OCI-M2 (cell line): ENCODE results near the gene ANKFN1.
"Not testable (repeated sequence)": the region's sequence is repeated elsewhere in the genome, so short reads cannot be mapped to it uniquely, and the experiment has no call there.

ENCODE experiments used
- DNase-seq: peaks from one replicate; lab custom pipeline; 2025; ENCODE audit not compliant: unreplicated experiment; lab: John Stamatoyannopoulos, UW

Gene ANKFN1

DNA sequence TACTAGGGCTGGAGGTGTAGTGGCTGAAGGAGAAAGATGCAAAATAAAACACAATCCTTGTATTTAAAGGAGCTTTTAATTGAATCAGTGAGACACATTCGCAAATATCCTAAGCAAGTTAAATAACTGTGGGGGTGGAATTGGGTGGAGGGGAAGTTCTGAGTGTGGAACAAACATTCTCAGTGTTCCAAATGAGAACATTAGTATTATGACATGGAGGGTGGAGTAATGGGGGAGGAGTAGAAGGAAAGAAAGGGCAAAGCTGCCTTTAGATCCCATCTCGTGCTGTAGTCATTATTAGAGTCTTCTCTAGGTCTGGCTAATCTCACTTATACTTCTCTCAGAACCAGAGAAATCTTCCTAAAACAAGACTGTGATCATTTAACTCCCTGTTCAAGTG is 169.7 kb downstream of the ANKFN1 start:
- DNase-seq: no peak

DNA sequence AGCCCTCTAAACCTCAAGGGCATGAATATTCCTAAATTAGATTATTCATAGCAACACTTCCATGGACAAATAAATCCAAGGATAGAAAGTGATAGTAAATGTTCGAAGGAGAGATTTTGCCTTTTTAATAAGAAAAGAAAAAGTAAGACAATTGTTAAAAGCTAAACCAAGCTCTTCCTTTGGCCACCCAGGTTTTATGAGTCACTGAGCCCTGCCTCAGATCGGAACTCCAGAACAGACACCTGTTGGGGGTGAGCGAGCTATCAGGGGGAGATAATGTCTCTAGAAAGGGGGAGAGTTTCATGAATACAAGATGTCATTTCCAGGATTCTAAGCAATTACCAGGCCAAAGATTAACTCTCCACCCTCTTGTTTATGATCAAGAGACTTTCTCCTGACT is 171.4 kb downstream of the ANKFN1 start:
- no peak for DNase-seq

DNA sequence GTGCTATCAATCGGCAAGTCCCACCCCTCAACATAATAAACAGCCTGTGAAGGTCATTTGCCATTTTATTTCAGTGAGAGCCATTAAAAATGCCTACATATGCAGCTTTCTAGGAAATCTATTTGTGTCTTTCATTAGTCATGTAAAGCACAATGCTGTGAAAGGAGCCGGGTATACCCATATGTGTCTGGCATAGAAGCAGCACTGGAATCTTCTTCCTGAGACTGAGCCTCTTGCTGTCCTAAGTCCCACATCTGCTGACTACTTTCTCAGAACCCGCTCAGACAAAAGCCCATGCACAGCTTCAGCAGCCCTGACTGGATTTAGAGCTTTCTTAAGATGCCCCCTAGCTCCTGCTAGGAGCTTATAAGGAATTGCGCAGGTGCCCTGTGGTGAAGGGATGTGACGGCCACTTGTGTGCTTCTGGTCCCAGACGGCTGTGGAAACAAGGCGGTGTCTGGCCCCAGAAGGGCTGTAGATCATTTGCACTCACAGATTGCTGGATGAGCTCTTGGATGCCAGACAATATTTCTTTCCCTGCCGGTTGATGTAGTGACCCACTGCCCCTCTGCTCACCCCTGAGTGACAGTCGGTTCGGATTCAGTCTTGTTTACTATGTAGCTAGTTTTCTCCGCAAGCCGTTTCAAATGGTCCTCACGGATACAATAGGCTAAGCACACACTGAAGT is 172.2 kb downstream of the ANKFN1 start:
- no peak for DNase-seq

DNA sequence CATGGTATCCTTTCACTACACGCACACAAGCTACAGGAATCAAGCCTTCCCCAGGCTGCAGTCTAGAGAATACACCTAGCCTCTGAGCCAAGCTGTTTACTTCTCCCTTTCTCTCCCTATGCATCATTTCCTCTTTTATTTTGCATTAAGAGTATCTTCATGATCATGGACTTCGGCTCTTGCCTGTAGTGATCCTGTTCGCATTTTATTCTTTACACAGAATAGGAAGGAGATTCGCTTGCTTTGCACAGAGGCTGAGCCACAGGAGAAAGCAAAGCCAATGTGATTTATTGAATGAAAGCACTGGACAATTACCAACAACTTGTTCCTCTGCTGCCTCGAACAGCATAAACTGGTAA is 172.7 kb downstream of the ANKFN1 start:
- DNase-seq: no peak

DNA sequence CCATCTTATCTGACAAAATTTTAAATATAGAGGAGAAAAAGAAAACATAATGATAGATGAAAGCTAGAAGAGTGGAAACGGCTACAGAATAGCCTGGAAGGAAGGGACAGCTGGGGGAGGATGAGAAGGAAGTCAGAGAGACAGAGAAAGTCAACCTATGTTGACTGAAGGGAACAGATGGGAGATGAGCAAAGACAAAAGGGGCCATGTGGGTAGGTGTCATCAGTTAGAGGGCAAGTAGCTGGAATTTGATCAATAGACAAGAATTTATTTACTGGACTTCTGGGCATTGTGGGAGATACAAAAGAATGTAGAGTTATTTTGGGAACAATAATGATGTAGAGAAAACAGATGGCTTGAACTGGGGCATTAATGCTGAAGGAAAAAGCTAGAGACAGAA is 194.4 kb downstream of the ANKFN1 start:
- no peak for DNase-seq

DNA sequence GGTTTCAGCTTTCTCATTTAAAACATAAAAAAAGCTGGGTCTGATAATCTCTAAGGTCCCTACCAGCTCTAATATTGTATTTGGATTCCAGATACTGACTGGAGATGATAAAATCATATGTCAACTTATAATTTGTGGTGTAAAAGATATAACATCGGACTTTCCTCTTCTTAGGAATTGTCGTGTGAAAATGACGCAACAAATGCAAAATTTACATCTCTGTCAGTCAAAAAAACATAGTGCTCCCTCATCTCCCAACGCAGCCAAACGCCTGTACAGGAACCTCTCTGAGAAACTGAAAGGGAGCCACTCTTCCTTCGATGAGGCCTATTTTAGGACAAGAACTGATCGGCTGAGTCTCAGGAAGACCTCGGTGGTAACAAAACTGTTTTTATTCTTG is 197.3 kb downstream of the ANKFN1 start:
- no peak for DNase-seq

DNA sequence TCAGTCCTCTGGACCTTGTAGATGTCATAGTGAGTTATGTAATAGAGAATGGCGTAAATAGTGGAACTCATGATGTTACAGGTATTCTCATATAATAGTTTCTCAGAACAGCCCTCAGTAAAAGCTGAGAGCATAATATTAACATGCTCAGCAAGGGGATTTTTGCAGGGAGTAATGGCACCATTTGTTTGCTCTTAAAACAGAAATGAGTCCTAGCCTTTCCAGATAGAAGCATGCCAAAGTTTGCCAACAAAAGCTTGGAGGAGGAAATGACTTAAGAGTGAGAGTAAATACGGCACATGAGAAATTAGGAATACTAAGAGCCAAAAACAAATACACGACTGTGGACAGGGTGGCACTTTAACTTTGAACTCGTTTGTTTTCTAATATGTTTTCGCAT is 198.4 kb downstream of the ANKFN1 start:
- no peak for DNase-seq

DNA sequence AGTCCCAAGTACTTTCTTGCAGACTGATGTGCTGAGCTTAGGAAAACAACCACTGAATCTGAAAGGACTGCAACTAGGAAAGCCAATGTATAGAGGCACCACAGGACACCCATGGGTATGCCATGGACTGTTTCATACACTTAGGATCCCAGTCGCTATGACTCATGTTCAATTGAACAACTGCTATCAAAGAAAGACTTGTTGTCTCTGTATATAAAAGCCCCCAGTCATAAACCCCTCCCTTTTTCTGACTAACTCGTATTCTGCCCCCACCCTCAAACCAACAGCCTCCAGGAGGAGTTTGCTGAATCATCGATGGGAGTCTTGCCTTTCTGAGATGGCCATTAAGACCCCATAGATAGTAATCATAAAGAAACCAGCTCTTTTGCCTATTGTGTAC is 205.4 kb downstream of the ANKFN1 start:
- DNase-seq: no peak

DNA sequence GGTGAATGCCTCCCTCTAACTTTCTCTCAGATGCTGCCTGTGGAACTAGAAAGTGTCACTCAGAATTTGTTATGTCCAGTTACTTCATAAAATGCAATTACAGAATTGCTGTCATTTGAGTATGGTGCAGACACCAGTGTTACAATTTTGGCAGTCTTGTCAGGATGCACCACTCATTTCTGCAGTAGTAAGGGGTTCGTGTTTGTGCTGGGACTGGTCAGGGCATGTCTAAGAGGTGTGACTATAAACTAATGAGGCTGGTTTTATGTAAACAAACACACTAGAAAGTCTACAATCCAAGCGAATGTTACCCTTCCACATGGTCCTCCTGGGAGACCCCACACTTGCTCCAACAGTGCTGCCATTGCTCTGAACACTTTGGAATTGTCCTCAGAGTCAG is 206.2 kb downstream of the ANKFN1 start:
- no peak for DNase-seq

DNA sequence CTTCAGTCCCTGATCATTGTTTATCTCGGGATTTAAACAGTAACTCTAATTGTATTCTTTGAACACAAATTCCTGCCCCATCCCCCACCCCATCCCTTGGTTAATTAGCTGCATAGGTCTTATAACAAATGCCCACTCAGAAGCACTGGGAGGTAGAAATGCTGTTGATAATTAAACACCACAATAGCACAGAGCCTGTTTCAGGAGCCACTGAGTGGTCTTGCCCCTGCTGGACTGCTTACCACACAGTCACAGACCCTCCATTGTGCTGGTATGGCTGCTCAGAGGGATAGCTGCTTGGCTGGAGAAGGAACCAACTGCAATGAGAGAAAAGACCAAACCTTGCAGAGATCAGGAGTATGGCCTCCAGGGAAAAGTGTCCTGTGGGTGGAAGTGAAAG is 214.1 kb downstream of the ANKFN1 start:
- DNase-seq: no peak

DNA sequence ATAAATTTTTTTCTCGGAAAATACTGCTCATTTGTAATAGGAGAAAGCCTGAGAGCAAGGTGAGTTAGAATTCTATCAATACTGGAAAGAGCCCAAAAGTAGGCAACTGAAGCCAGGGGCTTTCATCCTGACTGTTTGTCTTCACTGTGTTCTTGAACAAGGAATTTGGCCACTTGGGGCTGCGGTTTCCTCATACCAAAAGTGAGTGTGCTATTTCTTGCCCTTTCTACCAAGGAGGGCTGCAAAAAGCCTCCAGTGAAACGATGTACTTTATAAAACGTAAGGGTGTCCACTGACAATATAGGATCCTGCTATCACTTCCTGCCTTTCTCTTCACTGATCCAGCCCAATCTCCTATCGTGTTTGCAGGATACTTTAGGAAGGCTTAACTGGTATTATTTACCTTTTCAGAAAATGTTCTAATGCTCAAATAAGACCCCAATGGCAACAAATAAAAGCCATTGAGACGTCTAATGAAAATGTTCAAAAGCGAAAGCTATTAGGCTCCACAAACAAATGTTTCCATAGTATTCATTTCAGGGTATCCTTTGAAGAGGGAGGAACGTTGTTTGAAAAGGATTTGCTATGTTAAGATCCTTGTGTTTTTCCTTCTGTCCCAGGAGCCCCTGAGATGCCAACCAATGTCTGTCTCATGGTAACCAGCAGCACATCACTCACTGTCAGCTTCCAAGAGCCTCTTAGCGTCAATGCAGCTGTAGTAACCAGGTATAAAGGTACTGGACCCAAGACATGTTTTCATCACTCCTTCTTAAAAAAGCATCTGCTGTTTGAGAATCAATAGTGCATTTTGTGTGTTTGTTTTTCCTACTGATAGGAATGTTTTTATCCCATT is 220.9 kb downstream of the ANKFN1 start:
- no peak for DNase-seq

DNA sequence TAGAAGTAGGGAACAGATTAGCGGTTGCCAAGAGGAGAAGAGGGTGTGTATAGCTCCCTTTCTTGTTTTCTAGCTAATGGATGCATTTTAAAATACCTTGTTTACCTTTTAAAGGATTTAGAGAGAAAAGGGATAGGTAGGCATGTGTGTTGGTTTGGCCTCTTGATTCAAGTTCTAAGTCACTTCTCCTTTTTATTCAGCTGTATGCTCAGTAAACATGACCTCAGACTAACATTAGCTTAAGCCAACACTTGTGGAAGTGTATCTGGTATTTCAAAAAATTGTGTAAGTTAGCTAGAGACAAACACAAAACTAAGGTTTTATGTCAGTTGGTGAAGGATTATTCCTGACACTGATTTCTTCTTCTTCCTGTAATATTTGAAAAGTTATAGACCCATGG is 236.1 kb downstream of the ANKFN1 start:
- DNase-seq: no peak

DNA sequence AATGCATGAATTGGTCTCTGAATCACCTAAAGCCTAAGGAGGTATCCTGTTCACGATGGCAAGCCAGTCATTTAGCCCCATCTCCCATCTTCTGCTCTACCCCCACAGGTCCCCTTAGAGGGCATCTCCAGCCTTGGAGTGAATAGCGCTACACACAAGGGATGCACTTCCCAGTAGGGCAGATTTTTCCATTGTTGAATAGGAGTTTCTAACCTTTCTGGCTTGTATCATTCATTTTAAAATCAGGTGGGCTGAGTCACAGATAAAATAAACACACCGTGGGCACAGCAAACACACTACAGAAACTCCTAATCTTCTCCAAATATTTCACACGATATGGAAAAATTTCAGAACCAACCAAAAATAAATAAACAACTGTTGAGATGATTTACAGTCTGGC is 239.0 kb downstream of the ANKFN1 start:
- DNase-seq: no peak

DNA sequence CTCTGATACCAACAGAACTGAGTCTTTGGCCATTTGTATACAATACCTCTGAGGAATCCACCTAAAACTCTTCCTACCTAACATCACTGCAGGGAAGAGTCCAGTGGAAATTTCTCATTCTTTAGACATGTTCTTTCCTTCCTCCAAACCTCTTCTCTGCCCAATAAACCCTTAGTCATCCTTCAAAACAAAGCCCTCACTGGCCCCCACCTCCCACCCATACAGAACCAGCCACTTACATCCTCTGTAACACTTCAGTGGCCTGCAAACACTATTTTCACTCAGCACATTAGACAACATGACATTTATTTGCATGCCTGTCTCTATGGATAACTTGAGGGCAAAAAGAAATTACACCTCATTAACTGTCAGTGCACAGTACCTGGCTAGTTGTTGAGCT is 239.9 kb downstream of the ANKFN1 start:
- DNase-seq: no peak

DNA sequence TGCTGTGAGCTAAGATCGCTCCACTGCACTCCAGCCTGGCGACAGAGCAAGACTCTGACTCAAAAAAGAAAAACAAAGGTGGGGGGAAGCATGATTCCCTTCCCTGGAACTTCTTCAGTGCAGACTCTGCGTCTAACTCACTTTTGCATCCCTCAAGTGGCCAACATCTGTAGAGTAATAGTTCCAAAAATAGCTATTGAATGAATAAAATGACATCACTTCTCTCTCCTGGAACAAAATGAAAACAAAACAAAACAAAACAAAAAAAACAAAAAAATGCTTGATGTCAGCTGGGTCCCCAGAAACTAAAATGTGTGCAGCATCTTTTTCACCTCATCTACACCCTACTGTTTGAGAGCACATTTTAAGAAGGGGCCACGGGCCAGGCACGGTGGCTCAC is 242.5 kb downstream of the ANKFN1 start:
- DNase-seq: no peak

DNA sequence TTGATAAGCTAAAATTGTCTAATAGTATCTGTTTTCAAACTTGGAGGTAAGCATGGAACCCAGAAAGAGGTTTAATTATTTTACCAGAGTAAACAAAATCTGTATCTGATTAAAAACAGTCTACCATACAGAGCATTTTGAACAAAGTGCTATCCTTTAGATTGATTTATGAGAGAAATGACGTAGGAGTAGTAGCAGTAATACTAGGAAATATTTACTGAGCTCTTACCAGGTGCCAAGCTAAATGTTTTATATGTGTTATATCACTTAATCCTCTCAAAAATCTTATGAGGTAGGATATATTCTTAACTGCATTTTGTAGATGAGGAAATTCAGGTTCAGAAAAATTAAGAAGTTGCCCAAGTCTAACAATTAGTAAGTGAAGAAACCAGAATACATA is 253.8 kb downstream of the ANKFN1 start:
- DNase-seq: no peak

DNA sequence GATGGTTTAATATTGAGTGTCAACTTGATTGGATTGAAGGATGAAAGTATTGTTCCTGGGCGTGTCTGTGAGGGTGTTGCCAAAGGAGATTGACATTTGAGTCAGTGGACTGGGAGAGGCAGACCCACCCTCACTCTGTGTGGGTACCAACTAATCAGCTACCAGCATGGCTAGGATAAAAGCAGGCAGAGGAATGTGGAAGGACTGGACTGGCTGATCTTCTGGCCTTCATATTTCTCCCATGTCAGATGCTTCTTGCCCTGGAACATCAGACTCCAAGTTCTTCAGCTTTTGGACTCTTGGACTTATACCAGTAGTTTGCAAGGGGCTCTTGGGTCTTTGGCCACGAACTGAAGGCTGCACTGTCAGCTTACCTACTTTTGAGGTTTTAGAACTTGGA is 259.1 kb downstream of the ANKFN1 start:
- DNase-seq: not testable (repeated sequence)

DNA sequence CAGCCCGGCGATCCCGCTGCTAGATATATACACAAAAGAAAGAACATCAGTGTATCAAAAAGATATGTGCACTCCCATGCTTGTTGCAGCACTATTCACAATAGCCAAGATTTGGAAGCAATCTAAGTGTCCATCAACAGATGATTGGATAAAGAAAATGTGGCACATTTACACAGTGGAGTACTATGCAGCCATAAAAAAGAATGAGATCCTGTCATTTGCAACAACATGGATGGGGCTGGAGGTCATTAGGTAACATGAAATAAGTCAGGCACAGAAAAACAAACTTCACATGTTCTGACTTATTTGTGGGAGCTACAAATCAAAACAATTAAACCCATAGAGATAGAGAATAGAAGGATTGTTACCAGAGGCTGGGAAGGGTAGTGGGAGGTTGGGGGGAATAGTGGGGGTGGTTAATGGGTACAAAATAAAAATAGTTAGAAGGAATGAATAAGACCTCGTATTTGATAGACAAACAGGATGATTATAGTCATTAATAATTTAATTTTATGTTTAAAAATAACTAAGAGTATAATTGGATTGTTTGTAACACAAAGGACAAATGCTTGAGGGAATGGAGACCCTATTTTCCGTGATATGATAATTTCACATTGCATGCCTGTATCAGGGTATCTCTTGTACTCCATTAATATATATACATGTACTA is 263.5 kb downstream of the ANKFN1 start:
- DNase-seq: no peak

DNA sequence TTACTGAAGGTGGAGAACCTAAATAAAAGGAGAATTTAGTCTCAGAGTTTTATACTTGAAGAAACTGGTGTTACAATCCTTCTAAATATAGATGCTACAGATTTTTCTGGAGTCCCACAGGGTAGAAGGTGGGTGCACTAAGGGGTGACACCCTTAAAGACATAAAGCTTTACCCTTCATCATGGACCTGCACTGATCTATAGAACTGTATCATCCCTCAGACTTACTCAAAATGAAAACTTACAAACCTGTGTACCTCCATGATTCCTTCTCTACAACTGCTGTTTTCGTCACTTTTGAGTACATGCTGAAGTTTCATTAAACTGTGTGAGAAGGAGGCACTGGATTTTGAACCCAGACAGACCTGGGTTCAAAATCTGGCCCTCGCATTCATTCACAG is 270.7 kb downstream of the ANKFN1 start:
- no peak for DNase-seq

DNA sequence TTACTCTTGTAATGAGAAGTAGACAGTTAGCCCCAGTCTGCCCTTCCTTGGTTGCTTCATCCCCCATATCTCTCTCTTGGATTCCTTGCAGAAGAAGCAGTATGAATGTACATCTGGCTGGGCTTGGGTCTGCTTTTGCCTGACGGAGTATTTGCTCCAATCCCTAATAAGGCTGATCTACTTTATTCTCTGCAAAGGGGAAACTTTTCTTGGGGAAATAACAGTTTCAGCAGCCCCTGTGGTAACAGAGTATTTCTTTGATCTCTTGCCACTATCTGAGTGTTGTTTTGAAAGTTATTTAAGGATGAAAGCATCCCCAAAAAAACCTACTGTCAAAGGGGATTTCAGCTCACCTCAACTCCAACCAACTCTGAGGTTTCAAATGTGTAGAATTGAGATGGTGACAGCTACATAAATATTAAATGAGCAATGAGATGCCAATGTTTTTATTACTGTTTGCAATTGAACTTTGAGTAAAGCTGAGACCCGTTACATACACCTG is 271.3 kb downstream of the ANKFN1 start:
- no peak for DNase-seq

DNA sequence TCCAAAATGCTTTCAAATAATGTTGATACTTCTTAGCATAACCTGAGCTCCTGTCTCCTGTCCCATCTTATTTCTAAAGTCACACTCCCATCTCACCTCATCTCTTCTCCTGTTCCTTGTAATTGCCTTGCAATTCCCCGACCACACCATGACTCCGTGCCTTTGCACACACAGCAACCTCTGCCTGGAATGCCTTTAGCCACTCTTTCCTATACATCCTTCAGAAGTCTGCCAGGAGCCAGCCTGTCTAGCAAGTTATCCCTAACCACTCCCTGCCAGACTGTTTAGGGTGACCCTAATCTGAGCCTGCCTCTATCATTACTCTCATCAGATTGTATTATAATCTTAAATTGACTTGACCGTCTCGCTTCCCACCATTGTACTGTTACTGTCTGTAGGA is 272.2 kb downstream of the ANKFN1 start:
- no peak for DNase-seq

DNA sequence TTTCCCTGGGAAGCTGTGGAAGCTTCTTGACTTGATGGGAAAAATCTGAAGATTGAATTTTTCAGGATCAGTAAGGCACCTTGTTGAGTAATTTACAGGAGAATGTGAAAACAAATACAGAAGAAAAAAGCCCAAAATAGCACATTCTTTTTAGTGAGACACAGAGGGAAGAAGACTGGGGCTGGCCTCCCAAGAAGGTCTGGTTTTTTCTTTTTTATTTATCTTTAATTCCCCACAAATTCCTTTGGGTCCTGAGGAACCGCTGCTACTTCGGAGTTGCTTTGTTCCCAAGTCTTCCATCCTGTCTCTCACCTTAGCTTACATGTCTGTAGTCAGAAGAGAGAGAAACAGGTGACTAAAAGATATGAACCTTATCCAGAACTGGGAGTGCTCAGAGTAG is 273.6 kb downstream of the ANKFN1 start:
- no peak for DNase-seq
